CD4-positive, alpha-beta T cell (primary cell): Measurements from ENCODE around the gene MTCL1. TPM values are rescaled to one million over a fixed set of nuclear protein-coding genes. Genes with fewer than 3 reads are reported as not detected.

Experiments used
- ATAC-seq: fragments of 200-7000 bp; cut with Tn5 transposase; one replicate; pipeline ENCODE4 v1.10.0; 2022; ENCODE audit warnings: mild to moderate bottlenecking; ENCODE audit not compliant: poor library complexity
- CTCF ChIA-PET: fragments of 350-600 bp; sonication (Branson Sonifier 250); formaldehyde crosslinking; loops from one replicate; lab custom pipeline; 2021; ENCODE audit warnings: antibody characterized with exemption, inconsistent platforms; lab: Charles Lee
- POLR2A ChIA-PET: fragments of 350-600 bp; sonication (Branson Sonifier 250); formaldehyde crosslinking; loops from one replicate; lab custom pipeline; 2021; ENCODE audit warnings: antibody characterized with exemption, inconsistent platforms; lab: Charles Lee
- DNase-seq, 14 experiments: peaks; one replicate each; pipeline ENCODE4 v3.0.0-alpha.2; 2013 to 2020; ENCODE audit warnings: mixed read lengths in 2 of 14
- H3K27ac ChIP-seq, 2 donors: one replicate each; pipeline versions ENCODE4 v1.5.1 to v1.7.0; 2013; ENCODE audit warnings: low read length in 2 of 2, low read depth in 1 of 2, mild to moderate bottlenecking in 1 of 2
- H3K27me3 ChIP-seq, 2 experiments: 1 replicate in 1 of 2; 2 replicates in 1 of 2; pipeline versions ENCODE4 v1.6.1 to v1.7.0; 2013; ENCODE audit warnings: low read length in 2 of 2, control low read depth in 1 of 2, mild to moderate bottlenecking in 1 of 2, moderate library complexity in 1 of 2; ENCODE audit not compliant: insufficient read depth in 2 of 2, control insufficient read depth in 1 of 2
- H3K36me3 ChIP-seq: one replicate; pipeline ENCODE4 v1.6.1; 2013; ENCODE audit warnings: low read length, control low read depth; ENCODE audit not compliant: insufficient read depth
- H3K4me1 ChIP-seq: one replicate; pipeline ENCODE4 v1.6.1; 2013; ENCODE audit warnings: low read length, control low read depth; ENCODE audit not compliant: insufficient read depth
- H3K4me3 ChIP-seq: one replicate; pipeline ENCODE4 v1.5.1; 2013; ENCODE audit warnings: mild to moderate bottlenecking, low read length, moderate library complexity
- H3K9me3 ChIP-seq, 2 experiments: 1 replicate in 1 of 2; 2 replicates in 1 of 2; pipeline versions ENCODE4 v1.6.1 to v1.7.0; 2013; ENCODE audit warnings: low read length in 2 of 2, mild to moderate bottlenecking in 2 of 2, control low read depth in 1 of 2, moderate library complexity in 1 of 2; ENCODE audit not compliant: control insufficient read depth in 1 of 2, insufficient read depth in 1 of 2
- H3K27ac Mint-ChIP-seq: one replicate; pipeline ENCODE4 v1.8.0; 2020; ENCODE audit warnings: mixed read lengths
- H3K27me3 Mint-ChIP-seq: one replicate; pipeline ENCODE4 v1.8.0; 2021; ENCODE audit warnings: mixed read lengths
- H3K36me3 Mint-ChIP-seq: one replicate; pipeline ENCODE4 v1.8.0; 2021; ENCODE audit warnings: low read depth, mixed read lengths
- H3K4me1 Mint-ChIP-seq: one replicate; pipeline ENCODE4 v1.8.0; 2021; ENCODE audit warnings: low read depth, mixed read lengths
- H3K4me3 Mint-ChIP-seq: one replicate; pipeline ENCODE4 v1.8.0; 2020; ENCODE audit warnings: mild to moderate bottlenecking, mixed read lengths
- H3K9me3 Mint-ChIP-seq: one replicate; pipeline ENCODE4 v1.8.0; 2020; ENCODE audit warnings: mixed read lengths
- CTCF ChIP-seq: fragments of 200-600 bp; IDR thresholded peaks from one replicate; pipeline ENCODE4 v1.8.0; 2022; ENCODE audit warnings: antibody characterized with exemption, mild to moderate bottlenecking
- intact Hi-C, 2 experiments: fragments of 100-400 bp; cut with DNase I in 1 of 2; cut with micrococcal nuclease in 1 of 2; formaldehyde crosslinking; loops; one replicate each; pipeline versions ENCODE4 v1.15.1 to v1.9.0; 2023 to 2025; cut with DNase I, micrococcal nuclease
- total RNA-seq, 174 experiments: library from RNA in 2 of 174; stranded (reverse) in 2 of 174; gene quantifications; one replicate each; pipeline ENCODE4 v1.2.3 and lab custom pipeline; 2021 to 2026

The MTCL1 gene
- total RNA-seq, 2 experiments from 2014 or later, result 0.11 to 0.55 TPM

- Histone ChIP-seq H3K27me3 (no peaks in the 10 kb centered on the region), H3K4me1 (no peaks in the 10 kb centered on the region), H3K9me3 (no peaks in the 10 kb centered on the region), H3K4me3 (no peak overlapping the region), H3K36me3 (no peaks in the 10 kb centered on the region), H3K27ac (no peak overlapping the region)
- Mint-ChIP-seq H3K9me3 (no peaks in the 10 kb centered on the region), H3K27me3 (no peaks in the 10 kb centered on the region), H3K27ac (no peak overlapping the region), H3K4me1 (peaks cover 13% of the 10 kb centered on the region), H3K36me3 (no peaks in the 10 kb centered on the region), H3K4me3 (no peak overlapping the region)
- intact Hi-C loops, result no loop called here
- no peak for DNase-seq
- no peak for TF ChIP-seq CTCF
- ChIA-PET POLR2A (no interaction called here), CTCF (interaction anchor here (1.6 kb wide), 1 partner anchor 102 kb away, joined by 3 read pairs; no protein-coding TSS in a partner anchor)
- no peak for ATAC-seq
These were observed 93.6 kb downstream of the MTCL1 start for GRCh38 chr18:8799001-8799400.

- ChIA-PET POLR2A (no interaction called here), CTCF (interaction anchor here (1.6 kb wide), 1 partner anchor 103 kb away, joined by 3 read pairs; no protein-coding TSS in a partner anchor)
- Mint-ChIP-seq H3K27ac (no peak overlapping the region), H3K9me3 (no peaks in the 10 kb centered on the region), H3K4me1 (peaks cover 13% of the 10 kb centered on the region), H3K4me3 (no peak overlapping the region), H3K27me3 (no peaks in the 10 kb centered on the region), H3K36me3 (no peaks in the 10 kb centered on the region)
- Histone ChIP-seq H3K9me3 (no peaks in the 10 kb centered on the region), H3K27me3 (no peaks in the 10 kb centered on the region), H3K4me1 (no peaks in the 10 kb centered on the region), H3K4me3 (no peak overlapping the region), H3K36me3 (no peaks in the 10 kb centered on the region), H3K27ac (no peak overlapping the region)
- DNase-seq (no peak), ATAC-seq (no peak)
- intact Hi-C loops, result no loop called here
- no peak for TF ChIP-seq CTCF
These were observed 94.5 kb downstream of the MTCL1 start for GRCh38 chr18:8799596-8800441.

GRCh38 chr18:8800445-8800844, 95.1 kb downstream of the MTCL1 start:
- TF ChIP-seq CTCF, result no peak
- Histone ChIP-seq H3K4me1 (no peaks in the 10 kb centered on the region), H3K36me3 (no peaks in the 10 kb centered on the region), H3K27ac (no peak overlapping the region), H3K9me3 (no peaks in the 10 kb centered on the region), H3K27me3 (no peaks in the 10 kb centered on the region), H3K4me3 (no peak overlapping the region)
- Mint-ChIP-seq H3K27me3 (no peaks in the 10 kb centered on the region), H3K36me3 (no peaks in the 10 kb centered on the region), H3K4me3 (no peak overlapping the region), H3K27ac (no peak overlapping the region), H3K9me3 (no peaks in the 10 kb centered on the region), H3K4me1 (peaks cover 11% of the 10 kb centered on the region)
- intact Hi-C loops, result no loop called here
- ChIA-PET CTCF (no interaction called here), POLR2A (no interaction called here)
- no peak for ATAC-seq
- no peak for DNase-seq
